GM20431 (cell line): ENCODE measurements around the gene CIBAR2.

Source experiments
- in situ Hi-C: fragments of 300-500 bp; cut with MseI, MboI; formaldehyde crosslinking; loops from one replicate; pipeline ENCODE4 v1.15.0; 2020; ENCODE audit warnings: low sequenced_read_pairs; ENCODE audit not compliant: unreplicated experiment

CIBAR2 gene

GRCh38 chr16:85086347-85087291 lies 25.7 kb downstream of the CIBAR2 start:
- in situ Hi-C loops, result no loop called here

DNA sequence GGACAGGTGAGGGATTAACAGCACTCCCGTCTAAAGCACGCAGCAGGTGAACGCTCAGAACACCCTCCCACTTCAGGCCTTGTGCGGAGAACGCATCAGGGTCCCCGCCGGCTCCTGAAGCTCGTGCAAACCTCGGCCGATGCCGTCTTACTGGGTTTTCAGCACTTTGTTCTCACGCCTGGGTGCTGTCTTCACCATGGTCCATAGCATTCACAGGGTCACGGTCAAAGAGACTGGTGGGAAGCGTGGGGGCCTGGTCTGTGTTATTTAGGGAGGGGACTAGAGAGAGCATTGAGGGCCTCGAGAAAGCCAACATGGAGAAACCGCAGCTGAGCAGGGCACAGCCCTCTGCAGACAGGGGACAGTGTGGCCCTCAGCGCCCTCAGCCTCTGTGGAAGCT lies 26.6 kb downstream of the CIBAR2 start:
- in situ Hi-C loops, result no loop called here

- in situ Hi-C loops, result no loop called here
Measured at GRCh38 chr16:85084841-85085510, 27.3 kb downstream of the CIBAR2 start.

DNA sequence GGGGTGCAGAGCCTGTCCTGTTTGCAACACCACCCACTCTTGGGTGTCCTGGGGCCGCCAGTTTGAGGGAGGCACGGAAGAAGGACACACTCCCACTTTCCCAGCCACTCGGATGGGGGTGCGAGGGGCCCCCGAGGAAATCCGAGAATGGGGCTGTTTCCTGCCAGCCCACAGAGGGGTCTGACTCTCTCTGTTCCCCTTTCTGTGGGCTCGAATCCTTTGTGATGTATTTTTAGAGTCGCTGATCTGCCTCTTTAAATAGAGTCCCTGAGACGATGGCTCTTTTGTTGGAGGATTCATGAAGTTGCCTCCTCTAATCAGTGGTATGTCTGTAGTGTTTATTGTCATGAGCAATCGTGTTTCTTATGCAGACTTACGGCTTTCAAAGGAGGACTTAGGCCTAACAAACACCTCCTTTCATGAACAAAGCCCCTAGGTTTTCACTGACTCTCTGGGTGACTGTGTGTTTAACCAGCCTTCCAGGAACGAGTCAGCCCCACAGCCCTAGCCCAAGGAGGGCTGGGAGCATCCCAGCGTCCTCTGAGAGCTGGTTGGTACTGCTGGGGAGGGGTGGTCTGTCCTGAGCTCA lies 29.1 kb downstream of the CIBAR2 start:
- in situ Hi-C loops, result no loop called here

DNA sequence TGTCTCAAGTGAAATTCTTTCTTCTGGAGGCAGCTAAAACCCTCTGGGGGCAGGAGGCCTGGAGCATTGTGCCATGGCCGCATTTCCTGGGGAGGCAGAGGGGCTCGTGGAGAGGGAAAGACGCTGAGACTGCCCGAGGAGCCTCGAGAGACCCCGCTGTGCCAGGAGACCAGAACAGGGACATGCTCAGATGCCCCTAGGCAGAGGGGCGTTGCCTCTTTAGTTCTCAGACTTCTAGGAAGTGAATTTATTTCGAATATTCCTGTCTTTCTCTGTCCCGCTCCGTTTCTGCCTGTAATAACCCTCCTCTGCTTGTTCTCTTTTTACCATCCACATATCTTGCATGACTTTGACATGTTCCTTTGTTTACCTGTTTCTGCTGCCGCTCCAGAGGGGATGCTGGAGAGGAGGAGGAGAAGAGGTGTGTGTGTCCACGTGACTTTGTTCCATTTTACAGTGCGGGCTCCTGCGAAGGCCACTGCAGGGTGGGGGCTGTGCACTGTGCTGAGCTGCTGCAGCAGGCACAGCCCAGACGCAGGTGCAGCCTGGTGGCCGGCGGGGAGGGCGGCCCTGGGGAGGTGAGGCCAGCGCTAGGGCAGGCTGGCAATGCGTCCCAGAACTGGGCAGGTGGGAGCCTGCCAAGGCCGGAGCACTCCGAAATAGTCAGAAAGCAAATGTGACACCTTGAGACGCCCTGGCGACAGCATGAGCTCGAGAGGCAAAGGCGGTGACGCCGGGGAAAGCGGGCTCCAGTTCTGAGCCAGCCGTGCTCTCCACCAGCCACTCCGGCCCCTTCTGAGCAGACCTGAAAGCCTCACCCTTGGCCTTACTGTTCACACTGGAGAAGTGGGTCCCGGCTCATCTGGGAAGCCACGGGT lies 29.9 kb downstream of the CIBAR2 start:
- in situ Hi-C loops, result no loop called here

- in situ Hi-C loops, result no loop called here
Measured at GRCh38 chr16:85081765-85082164, 30.5 kb downstream of the CIBAR2 start.

GRCh38 chr16:85081038-85081437 lies 31.2 kb downstream of the CIBAR2 start:
- in situ Hi-C loops, result no loop called here

GRCh38 chr16:85079785-85080570 lies 32.3 kb downstream of the CIBAR2 start:
- in situ Hi-C loops, result no loop called here

DNA sequence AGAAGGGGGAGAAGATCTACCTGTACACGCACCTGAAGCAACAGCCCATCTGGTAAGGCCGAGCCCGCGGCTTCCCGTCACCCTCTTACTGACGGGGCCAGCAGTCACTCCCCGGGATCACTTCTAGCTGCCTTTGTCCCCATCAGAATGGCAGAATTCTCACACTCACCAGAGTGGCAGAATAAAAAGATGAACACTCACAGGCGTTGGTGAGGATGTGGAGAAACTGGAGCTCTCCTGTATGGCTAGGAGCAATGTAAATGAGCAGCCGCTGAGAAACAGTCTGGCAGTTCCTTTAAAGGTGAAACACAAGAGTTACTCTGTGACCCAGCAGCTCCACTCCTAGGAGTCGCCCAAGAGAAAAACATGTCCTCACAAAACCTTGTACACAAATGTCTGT lies 33.3 kb downstream of the CIBAR2 start:
- in situ Hi-C loops, result no loop called here

DNA sequence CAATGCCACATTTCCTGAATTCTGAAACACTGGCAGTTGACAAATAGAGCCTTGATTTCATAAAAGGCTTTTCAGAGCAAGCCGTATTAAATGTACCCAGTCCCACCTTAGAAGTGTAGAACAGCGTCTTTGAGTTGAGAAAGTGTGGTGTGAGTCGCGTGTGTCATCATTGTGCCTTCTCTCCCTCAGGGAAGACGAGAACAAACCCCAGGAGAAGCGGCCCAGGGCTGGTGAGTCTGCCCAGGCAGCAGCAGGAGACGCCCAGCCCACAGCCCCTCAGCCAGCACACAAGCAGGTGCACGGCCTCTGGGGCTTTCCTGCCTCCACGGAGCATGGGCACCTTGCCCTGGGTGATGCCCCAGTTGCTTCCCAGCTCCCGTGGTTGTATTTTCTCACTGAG lies 34.0 kb downstream of the CIBAR2 start:
- in situ Hi-C loops, result no loop called here

- in situ Hi-C loops, result no loop called here
Measured at GRCh38 chr16:85077576-85078125, 34.6 kb downstream of the CIBAR2 start.

GRCh38 chr16:85077039-85077438 lies 35.2 kb downstream of the CIBAR2 start:
- in situ Hi-C loops, result no loop called here

GRCh38 chr16:85075236-85075924 lies 36.9 kb downstream of the CIBAR2 start:
- in situ Hi-C loops, result no loop called here

- in situ Hi-C loops, result no loop called here
Measured at GRCh38 chr16:85074225-85074914, 37.9 kb downstream of the CIBAR2 start.

- in situ Hi-C loops, result no loop called here
Measured at GRCh38 chr16:85072947-85073346, 39.3 kb downstream of the CIBAR2 start.

DNA sequence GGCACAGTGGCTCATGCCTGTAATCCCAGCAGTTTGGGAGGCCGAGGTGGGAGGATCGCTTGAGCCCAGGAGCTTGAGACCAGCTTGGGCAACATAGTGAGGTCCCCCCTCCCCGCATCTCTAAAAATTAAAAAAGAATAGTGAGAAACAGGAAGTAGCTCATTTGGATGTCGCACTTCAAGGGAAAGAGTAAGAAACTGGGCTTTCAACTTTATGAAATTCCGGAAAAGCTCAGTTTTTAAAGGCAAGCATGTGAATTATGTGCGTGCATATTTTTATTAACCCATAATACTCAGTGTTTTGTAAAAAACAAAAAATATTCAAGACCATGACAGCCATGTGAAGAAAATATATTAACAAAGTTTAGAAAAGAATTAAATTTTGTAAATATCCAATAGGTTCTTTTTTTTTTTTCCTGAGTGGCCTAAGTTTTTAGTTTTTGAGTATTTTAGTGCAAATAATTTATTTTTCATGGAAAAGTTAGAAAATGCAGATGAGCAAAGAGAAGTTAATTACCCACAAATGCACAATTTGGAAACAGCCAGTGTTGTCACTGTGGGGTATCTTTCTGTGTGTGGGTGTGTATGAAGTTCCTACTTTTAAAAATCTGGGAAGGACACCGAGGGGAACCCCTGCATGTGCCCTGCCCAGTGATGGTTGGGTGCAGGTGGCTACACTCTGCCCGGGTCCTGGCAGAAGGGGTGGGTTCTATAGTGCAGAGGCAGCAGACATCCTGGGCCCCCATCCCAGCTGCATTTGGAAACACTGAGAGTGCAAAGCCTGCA lies 40.0 kb downstream of the CIBAR2 start:
- in situ Hi-C loops, result no loop called here

- in situ Hi-C loops, result no loop called here
Measured at GRCh38 chr16:85069171-85069570, 43.1 kb downstream of the CIBAR2 start.
